H1 (cell line): ENCODE data around the gene GIGYF2. TPM values are rescaled to one million over a fixed set of nuclear protein-coding genes. Genes with fewer than 3 reads are reported as not detected.

Experiments used
- CTCF ChIA-PET: fragments of 300-600 bp; sonication (Branson Sonifier 250); formaldehyde crosslinking; loops from one replicate; lab custom pipeline; 2021; ENCODE audit not compliant: partially characterized antibody; lab: Charles Lee
- POLR2A ChIA-PET: fragments of 300-600 bp; sonication (Branson Sonifier 250); formaldehyde crosslinking; loops from one replicate; lab custom pipeline; 2021; ENCODE audit warnings: inconsistent platforms; ENCODE audit not compliant: partially characterized antibody; lab: Charles Lee
- DNase-seq, 2 experiments: peaks; one replicate each; pipeline versions ENCODE4 v3.0.0 to v3.0.0-alpha.2; 2010 to 2022; ENCODE audit warnings: low spot score in 2 of 2, low read depth in 1 of 2, mixed read lengths in 1 of 2
- FAIRE-seq: peaks from 2 replicates; lab custom pipeline; 2011; peaks lifted over from hg19 to GRCh38; lab: Jason Lieb, UNC
- H2AFZ ChIP-seq: 2 replicates; pipeline ENCODE4 v1.8.1; 2012; ENCODE audit warnings: low read length, inconsistent platforms
- H2AK5ac ChIP-seq: 2 replicates; pipeline ENCODE4 v1.6.1; 2013; ENCODE audit warnings: low read depth, low read length
- H2BK120ac ChIP-seq: replicated peaks from 2 replicates; pipeline ENCODE3; 2013; ENCODE audit warnings: low read depth, low read length, inconsistent platforms
- H2BK12ac ChIP-seq: 2 replicates; pipeline ENCODE4 v1.6.1; 2013; ENCODE audit warnings: low read depth, low read length
- H2BK15ac ChIP-seq: 2 replicates; pipeline ENCODE4 v1.6.1; 2013; ENCODE audit warnings: low read length
- H2BK20ac ChIP-seq: 2 replicates; pipeline ENCODE4 v1.6.1; 2013; ENCODE audit warnings: low read length
- H2BK5ac ChIP-seq: 2 replicates; pipeline ENCODE4 v1.6.1; 2013; ENCODE audit warnings: low read depth, low read length
- H3K14ac ChIP-seq: 2 replicates; pipeline ENCODE4 v1.6.1; 2013; ENCODE audit warnings: inconsistent platforms; ENCODE audit not compliant: insufficient read length
- H3K18ac ChIP-seq: 2 replicates; pipeline ENCODE4 v1.6.1; 2013; ENCODE audit warnings: low read length; ENCODE audit errors: extremely low read depth
- H3K23ac ChIP-seq: 2 replicates; pipeline ENCODE4 v1.6.1; 2013; ENCODE audit warnings: inconsistent platforms; ENCODE audit not compliant: insufficient read length
- H3K23me2 ChIP-seq: 2 replicates; pipeline ENCODE4 v1.6.1; 2013; ENCODE audit warnings: low read depth, low read length
- H3K27ac ChIP-seq: 2 replicates; pipeline ENCODE4 v1.6.1; 2011; ENCODE audit warnings: low read depth, low read length, inconsistent platforms
- H3K27me3 ChIP-seq, 4 experiments: replicated peaks in 1 of 4; 1 replicate in 1 of 4; 2 replicates in 3 of 4; pipeline versions ENCODE4 v1.6.1 to v1.8.1; 2011 to 2013; ENCODE audit warnings: low read length in 3 of 4, mild to moderate bottlenecking in 3 of 4, inconsistent platforms in 2 of 4, mixed read lengths in 2 of 4, moderate library complexity in 1 of 4; ENCODE audit not compliant: control insufficient read depth in 3 of 4, insufficient read depth in 3 of 4; ENCODE audit errors: extremely low read depth in 1 of 4
- H3K36me3 ChIP-seq, 4 experiments: 2 replicates each; pipeline versions ENCODE4 v1.6.1 to v1.8.1; 2011 to 2013; ENCODE audit warnings: mild to moderate bottlenecking in 4 of 4, low read length in 3 of 4, moderate library complexity in 2 of 4, control low read depth in 1 of 4, inconsistent platforms in 1 of 4; ENCODE audit not compliant: insufficient read depth in 4 of 4, control insufficient read depth in 2 of 4
- H3K4ac ChIP-seq: replicated peaks from 2 replicates; pipeline ENCODE3; 2013; ENCODE audit warnings: low read length, low read depth, mixed read lengths, inconsistent platforms; ENCODE audit not compliant: insufficient read length
- H3K4me1 ChIP-seq, 4 experiments: replicated peaks in 1 of 4; 1 replicate in 1 of 4; 2 replicates in 3 of 4; pipeline versions ENCODE4 v1.6.1 to v1.8.1; 2011 to 2013; ENCODE audit warnings: low read length in 3 of 4, inconsistent platforms in 2 of 4, mixed read lengths in 1 of 4; ENCODE audit not compliant: insufficient read depth in 4 of 4, control insufficient read depth in 3 of 4
- H3K4me2 ChIP-seq, 2 experiments: 2 replicates each; pipeline versions ENCODE4 v1.6.1 to v1.8.1; 2011 to 2013; ENCODE audit warnings: low read depth in 2 of 2, low read length in 2 of 2, control low read depth in 1 of 2, inconsistent platforms in 1 of 2, mild to moderate bottlenecking in 1 of 2; ENCODE audit not compliant: insufficient read depth in 1 of 2
- H3K4me3 ChIP-seq, 4 experiments: fragments of 200-600, 300-600 bp in 1 of 4; sonication (generic), shearing (Covaris generic), sonication (Bioruptor Twin) in 1 of 4; 2 replicates each; pipeline versions ENCODE4 v1.5.1 to v1.8.1; 2011 to 2016; ENCODE audit warnings: low read length in 4 of 4, low read depth in 3 of 4, control low read depth in 2 of 4, inconsistent platforms in 2 of 4, mild to moderate bottlenecking in 2 of 4, mixed read lengths in 1 of 4, moderate library complexity in 1 of 4; ENCODE audit not compliant: insufficient read depth in 2 of 4; ENCODE audit errors: extremely low read depth in 1 of 4
- H3K56ac ChIP-seq: replicated peaks from 2 replicates; pipeline ENCODE3; 2013; ENCODE audit warnings: low read depth, mild to moderate bottlenecking, mixed read lengths, low read length, inconsistent platforms; ENCODE audit not compliant: insufficient read length
- H3K79me1 ChIP-seq: 2 replicates; pipeline ENCODE4 v1.6.1; 2013; ENCODE audit warnings: low read depth, low read length, control low read depth
- H3K79me2 ChIP-seq, 2 experiments: 2 replicates each; pipeline versions ENCODE4 v1.6.1 to v1.8.1; 2012 to 2013; ENCODE audit warnings: low read length in 2 of 2, mild to moderate bottlenecking in 2 of 2, inconsistent platforms in 1 of 2; ENCODE audit not compliant: insufficient read depth in 2 of 2, control insufficient read depth in 1 of 2
- H3K9ac ChIP-seq, 4 experiments: replicated peaks in 1 of 4; 1 replicate in 1 of 4; 2 replicates in 3 of 4; pipeline versions ENCODE4 v1.6.1 to v1.8.1; 2011 to 2013; ENCODE audit warnings: low read depth in 3 of 4, low read length in 3 of 4, control low read depth in 2 of 4, mild to moderate bottlenecking in 2 of 4, moderate library complexity in 2 of 4, inconsistent platforms in 1 of 4; ENCODE audit errors: extremely low read depth in 1 of 4
- H3K9me3 ChIP-seq, 2 experiments: 2 replicates each; pipeline versions ENCODE4 v1.6.1 to v1.8.1; 2012 to 2013; ENCODE audit warnings: mild to moderate bottlenecking in 2 of 2, moderate library complexity in 2 of 2, control low read depth in 1 of 2, inconsistent platforms in 1 of 2, low read depth in 1 of 2, low read length in 1 of 2, mixed read lengths in 1 of 2; ENCODE audit not compliant: insufficient read depth in 2 of 2
- H4K20me1 ChIP-seq, 2 experiments: replicated peaks in 1 of 2; 2 replicates each; pipeline versions ENCODE3 to v1.8.1; 2011 to 2013; ENCODE audit warnings: inconsistent platforms in 2 of 2, low read length in 2 of 2, mild to moderate bottlenecking in 1 of 2; ENCODE audit not compliant: insufficient read depth in 2 of 2, control insufficient read depth in 1 of 2
- H4K5ac ChIP-seq: 2 replicates; pipeline ENCODE4 v1.6.1; 2013; ENCODE audit warnings: low read length, low read depth, mixed read lengths, inconsistent platforms; ENCODE audit not compliant: insufficient read length
- H4K8ac ChIP-seq: 2 replicates; pipeline ENCODE4 v1.8.0; 2013; ENCODE audit warnings: mild to moderate bottlenecking, moderate library complexity, low read length, inconsistent platforms; ENCODE audit not compliant: insufficient read depth; ENCODE audit errors: extremely low read depth
- H4K91ac ChIP-seq: replicated peaks from 2 replicates; pipeline ENCODE3; 2013; ENCODE audit warnings: low read length, mixed read lengths, inconsistent platforms; ENCODE audit not compliant: insufficient read length
- CHD2 ChIP-seq: IDR thresholded peaks from 2 replicates; pipeline ENCODE4 v1.6.1; 2012; ENCODE audit warnings: low read length, improper control_type of control experiment
- JUN ChIP-seq: IDR thresholded peaks from 2 replicates; pipeline ENCODE4 v1.6.1; 2011; ENCODE audit warnings: low read depth, mild to moderate bottlenecking, improper control_type of control experiment, low read length
- NRF1 ChIP-seq: IDR thresholded peaks from 2 replicates; pipeline ENCODE4 v1.6.1; 2011; ENCODE audit warnings: mild to moderate bottlenecking, low read depth, low read length, improper control_type of control experiment
- TAF1 ChIP-seq: IDR thresholded peaks from 2 replicates; pipeline ENCODE4 v1.6.1; 2011; ENCODE audit warnings: mild to moderate bottlenecking, low read depth, low read length
- WGBS, 2 experiments: shearing (Covaris generic) in 1 of 2; methylation state at CpG; one replicate each; pipeline versions ENCODE4 v1.1.6 to v1.1.7; 2013 to 2015; ENCODE audit warnings: low lambda C conversion rate in 2 of 2, mixed read lengths in 2 of 2, inconsistent platforms in 1 of 2, low coverage in 1 of 2, missing lambda C conversion rate in 1 of 2; ENCODE audit not compliant: insufficient replicate concordance in 2 of 2, insufficient coverage in 1 of 2, insufficient read length in 1 of 2; ENCODE audit errors: extremely low coverage in 1 of 2, missing lambda C conversion rate in 1 of 2; 5-methylcytosine and 5-hydroxymethylcytosine counted together
- polyA plus RNA-seq, 7 experiments: library from polyadenylated mRNA; depleted of rRNA in 3 of 7; stranded (reverse) in 5 of 7; unstranded in 2 of 7; fragments of >200 nt in 5 of 7; fragments of 200-250 nt in 2 of 7; gene quantifications; 1 replicate in 5 of 7; 2 replicates in 1 of 7; 4 replicates in 1 of 7; pipeline versions ENCODE4 v1.2.1 to v1.2.3, GENCODE V29; 2011 to 2013; ENCODE audit warnings: missing spikeins in 2 of 7, mixed read lengths in 2 of 7
- total RNA-seq: library from RNA; stranded (reverse); fragmentation: NEBNext Ultra II Directional; extraction: Animal tissue kit (Norgen Biotek cat#: 25700); gene quantifications from 2 replicates; pipeline ENCODE4 v1.2.1, GENCODE V29; 2021

GIGYF2 gene
- total and polyA plus RNA-seq, 2 of the 8 experiments (the other 6 are each of a cell fraction or from before 2014, with no cell fraction given), result 22.3 to 62.0 TPM

DNA sequence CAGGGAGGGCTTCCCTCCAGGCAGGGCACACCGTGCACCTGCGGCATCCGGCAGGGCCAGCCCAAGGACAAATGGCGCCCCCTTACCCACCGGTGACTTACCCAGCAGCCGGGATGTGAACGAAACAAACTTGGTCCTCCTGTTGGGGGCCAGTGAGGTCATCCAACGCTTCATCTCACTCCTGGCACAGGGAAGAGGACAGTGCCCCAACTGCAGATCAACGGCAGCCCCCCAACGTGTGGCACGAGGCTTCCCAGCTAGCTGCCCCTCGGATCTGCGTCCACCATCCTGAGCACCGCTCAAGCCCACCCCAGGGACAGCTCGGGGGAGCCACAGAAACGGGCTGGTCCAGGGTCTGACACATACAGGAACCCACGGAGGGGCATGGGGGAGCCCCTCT, 185.0 kb downstream of the GIGYF2 start:
- ChIA-PET CTCF (interaction anchor here (0.6 to 3.7 kb wide), 9 partner anchors 8 to 420 kb away, joined by 3 to 12 read pairs (median 3); no protein-coding TSS in a partner anchor), POLR2A (interaction anchor here (1.0 to 1.1 kb wide), 2 partner anchors 15 to 22 kb away, joined by 3 read pairs; no protein-coding TSS in a partner anchor)
- DNase-seq, result no peak

More for the DNA sequence above, 185.0 kb downstream of the GIGYF2 start:
- no peaks in the 10 kb centered on the region for H3K79me1 ChIP-seq
- no peak overlapping the region for H4K8ac ChIP-seq
- no peak overlapping the region for H3K18ac ChIP-seq
- no peaks in the 10 kb centered on the region; a peak in 1 of 8 replicates for H3K36me3 ChIP-seq
- H2AK5ac ChIP-seq, result no peak overlapping the region
- no peak overlapping the region for H2BK5ac ChIP-seq
- no peak for FAIRE-seq
- no peak overlapping the region for H3K56ac ChIP-seq
- no peaks in the 10 kb centered on the region for H3K79me2 ChIP-seq
- peaks cover 0 to 5% of the 10 kb centered on the region in 2 experiments for H4K20me1 ChIP-seq
- no peak overlapping the region for H4K91ac ChIP-seq
- no peak overlapping the region for H2BK20ac ChIP-seq
- no peak overlapping the region for H3K23ac ChIP-seq
- no peak overlapping the region for H3K9ac ChIP-seq
- H2BK15ac ChIP-seq, result no peak overlapping the region
- H3K27me3 ChIP-seq, result peaks cover 0 to 9% (median 7%) of the 10 kb centered on the region in 4 experiments; a peak in 5 of 7 replicates
- 95% methylated on average over 17 of the region's 17 CpGs; no CpG with 5 or more reads in 1 of the 2 experiments for WGBS, 2 experiments
- no peak overlapping the region for H2AFZ ChIP-seq
- H3K14ac ChIP-seq, result no peak overlapping the region
- H3K9me3 ChIP-seq, result no peaks in the 10 kb centered on the region
- no peak overlapping the region for H3K4ac ChIP-seq
- peaks cover 2% of the 10 kb centered on the region; the same call in 1 of the 2 replicates for H3K23me2 ChIP-seq
- H3K4me3 ChIP-seq, result no peak overlapping the region
- H3K4me1 ChIP-seq, result peaks cover 0 to 2% (median 0%) of the 10 kb centered on the region in 4 experiments; a peak in 2 of 7 replicates
- no peak overlapping the region for H3K4me2 ChIP-seq
- no peak overlapping the region for H3K27ac ChIP-seq
- no peak overlapping the region for H2BK12ac ChIP-seq
- no peak overlapping the region for H4K5ac ChIP-seq
- H2BK120ac ChIP-seq, result no peak overlapping the region
- TF ChIP-seq NRF1, result no peak
- TF ChIP-seq CHD2, result no peak
- TF ChIP-seq TAF1, result no peak
- TF ChIP-seq JUN, result no peak
- TF ChIP-seq, all 59 proteins: peak for 0
